Measurements from ENCODE around the gene KMT5C.

DNA sequence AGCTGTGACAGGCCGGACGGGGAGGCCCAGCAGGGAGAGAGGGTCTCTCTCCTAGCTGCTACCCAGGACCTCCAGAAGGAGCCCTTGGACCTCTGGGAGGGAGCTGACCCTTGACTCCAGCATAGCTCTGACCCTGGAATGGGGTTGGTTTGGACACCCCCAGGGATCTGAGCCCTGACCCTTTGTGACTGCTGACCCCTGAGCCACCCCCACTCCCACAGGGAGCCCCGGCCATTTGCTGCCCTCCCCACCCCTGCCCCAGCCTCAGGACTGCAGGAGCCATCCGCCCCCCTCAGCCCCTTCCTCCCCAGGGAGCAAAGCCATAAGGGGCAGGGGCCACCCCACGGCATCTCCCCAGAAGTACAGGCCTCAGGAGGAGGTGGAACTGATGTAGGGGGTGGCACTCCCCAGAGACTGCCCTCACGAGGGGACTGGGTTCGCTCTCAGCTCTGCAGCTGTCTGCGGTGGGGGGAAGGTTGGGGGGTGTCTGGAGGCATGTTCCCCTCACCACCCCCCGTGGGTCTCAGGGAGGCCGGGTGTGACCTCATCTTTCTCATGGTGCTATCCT lies 7.8 kb downstream of the KMT5C start:
- TF ChIP-seq, protein P1, sequence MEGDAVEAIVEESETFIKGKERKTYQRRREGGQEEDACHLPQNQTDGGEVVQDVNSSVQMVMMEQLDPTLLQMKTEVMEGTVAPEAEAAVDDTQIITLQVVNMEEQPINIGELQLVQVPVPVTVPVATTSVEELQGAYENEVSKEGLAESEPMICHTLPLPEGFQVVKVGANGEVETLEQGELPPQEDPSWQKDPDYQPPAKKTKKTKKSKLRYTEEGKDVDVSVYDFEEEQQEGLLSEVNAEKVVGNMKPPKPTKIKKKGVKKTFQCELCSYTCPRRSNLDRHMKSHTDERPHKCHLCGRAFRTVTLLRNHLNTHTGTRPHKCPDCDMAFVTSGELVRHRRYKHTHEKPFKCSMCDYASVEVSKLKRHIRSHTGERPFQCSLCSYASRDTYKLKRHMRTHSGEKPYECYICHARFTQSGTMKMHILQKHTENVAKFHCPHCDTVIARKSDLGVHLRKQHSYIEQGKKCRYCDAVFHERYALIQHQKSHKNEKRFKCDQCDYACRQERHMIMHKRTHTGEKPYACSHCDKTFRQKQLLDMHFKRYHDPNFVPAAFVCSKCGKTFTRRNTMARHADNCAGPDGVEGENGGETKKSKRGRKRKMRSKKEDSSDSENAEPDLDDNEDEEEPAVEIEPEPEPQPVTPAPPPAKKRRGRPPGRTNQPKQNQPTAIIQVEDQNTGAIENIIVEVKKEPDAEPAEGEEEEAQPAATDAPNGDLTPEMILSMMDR (IDR thresholded peaks at IDR 0.05): no peak
- TF ChIP-seq POLR2AphosphoS5 (IDR thresholded peaks at IDR 0.05): no peak
